Stimulated activated naive CD8-positive, alpha-beta T cell treated with anti-CD3 and anti-CD28 coated beads, Interleukin-15, amount 100 ng/mL, for 72 hours (primary cell): ENCODE results near the gene HRG.
A peak's percentile ranks its signal among the peaks of the same experiment; 100 is the strongest.
"Not testable (repeated sequence)": the region's sequence is repeated elsewhere in the genome, so short reads cannot be mapped to it uniquely, and the experiment has no call there.

Experiments
- ATAC-seq: fragments of 150-1000 bp; cut with Tn5 transposase; 2 replicates; pipeline ENCODE4 v1.10.0; 2021; ENCODE audit warnings: mild to moderate bottlenecking, moderate library complexity
- DNase-seq, 2 donors: peaks; one replicate each; pipeline ENCODE4 v3.0.0; 2021 to 2022
- H3K27ac Mint-ChIP-seq, 2 donors: one replicate each; pipeline ENCODE4 v1.8.0; 2022; ENCODE audit warnings: mild to moderate bottlenecking in 2 of 2, mixed read lengths in 2 of 2, moderate library complexity in 2 of 2
- H3K27me3 Mint-ChIP-seq: one replicate; pipeline ENCODE4 v1.8.0; 2022; ENCODE audit warnings: mixed read lengths
- H3K4me1 Mint-ChIP-seq: one replicate; pipeline ENCODE4 v1.8.0; 2022; ENCODE audit warnings: mild to moderate bottlenecking, mixed read lengths
- H3K4me3 Mint-ChIP-seq, 2 donors: one replicate each; pipeline ENCODE4 v1.8.0; 2022; ENCODE audit warnings: mild to moderate bottlenecking in 2 of 2, mixed read lengths in 2 of 2, moderate library complexity in 1 of 2
- H3K9me3 Mint-ChIP-seq, 2 donors: one replicate each; pipeline ENCODE4 v1.8.0; 2022; ENCODE audit warnings: mixed read lengths in 2 of 2

Gene HRG

DNA sequence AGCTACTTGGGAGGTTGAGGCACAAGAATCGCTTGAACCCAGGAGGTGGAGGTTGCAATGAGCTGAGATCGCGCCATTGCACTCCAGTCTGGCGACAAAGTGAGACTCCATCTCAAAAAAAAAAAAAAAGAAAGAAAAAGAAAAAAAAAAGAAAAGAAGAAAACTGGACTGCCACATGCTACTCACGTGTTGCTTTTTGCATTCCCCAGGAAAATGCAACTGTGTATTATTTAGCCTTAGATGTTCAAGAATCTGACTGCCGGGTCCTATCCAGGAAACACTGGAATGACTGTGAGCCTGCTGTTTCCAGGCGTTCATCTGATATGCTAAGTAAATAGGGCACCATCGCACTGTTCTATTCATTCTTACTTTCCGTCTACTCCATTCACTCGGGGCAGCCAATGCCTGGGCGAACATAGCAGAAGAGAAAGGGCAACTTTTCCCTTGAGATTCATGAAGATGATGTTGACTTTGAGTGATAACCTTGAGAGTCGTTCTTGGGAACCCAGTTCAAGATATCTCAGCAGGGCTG, 21.4 kb downstream of the HRG start:
- no peak for DNase-seq
- no peak overlapping the region for H3K4me3 Mint-ChIP-seq
- H3K4me1 Mint-ChIP-seq = no peaks in the 10 kb centered on the region
- no peak for ATAC-seq
- H3K27me3 Mint-ChIP-seq = peaks cover 61% of the 10 kb centered on the region
- H3K9me3 Mint-ChIP-seq = peaks cover 21 to 25% of the 10 kb centered on the region in 2 donors
- no peak overlapping the region for H3K27ac Mint-ChIP-seq

DNA sequence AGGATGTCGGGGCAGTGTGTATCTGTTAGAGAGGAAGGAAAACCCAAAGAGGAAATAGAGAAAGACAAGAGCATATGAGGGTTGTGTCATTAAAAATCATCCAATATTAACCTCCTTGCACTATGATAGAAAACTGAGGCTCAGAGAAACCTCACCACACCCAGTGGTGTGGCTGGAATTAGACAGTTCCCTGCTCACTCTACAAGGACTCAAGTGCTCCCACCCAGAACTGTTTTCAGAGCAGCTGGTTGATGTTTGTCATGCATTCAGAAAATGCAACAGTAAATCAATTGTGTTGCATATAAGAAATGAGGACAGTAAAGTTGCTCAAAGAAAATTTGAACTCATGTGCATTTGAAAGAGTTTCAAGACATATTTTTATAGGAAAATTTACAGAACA, 24.5 kb downstream of the HRG start:
- Mint-ChIP-seq H3K27me3 (peaks cover 57% of the 10 kb centered on the region), H3K9me3 (peaks cover 11 to 14% of the 10 kb centered on the region in 2 donors)
- not testable (repeated sequence) for H3K27ac Mint-ChIP-seq, H3K4me3 Mint-ChIP-seq, ATAC-seq, H3K4me1 Mint-ChIP-seq, DNase-seq

GRCh38 chr3:186691676-186692075, 25.9 kb downstream of the HRG start:
- H3K4me1 Mint-ChIP-seq = no peaks in the 10 kb centered on the region

DNA sequence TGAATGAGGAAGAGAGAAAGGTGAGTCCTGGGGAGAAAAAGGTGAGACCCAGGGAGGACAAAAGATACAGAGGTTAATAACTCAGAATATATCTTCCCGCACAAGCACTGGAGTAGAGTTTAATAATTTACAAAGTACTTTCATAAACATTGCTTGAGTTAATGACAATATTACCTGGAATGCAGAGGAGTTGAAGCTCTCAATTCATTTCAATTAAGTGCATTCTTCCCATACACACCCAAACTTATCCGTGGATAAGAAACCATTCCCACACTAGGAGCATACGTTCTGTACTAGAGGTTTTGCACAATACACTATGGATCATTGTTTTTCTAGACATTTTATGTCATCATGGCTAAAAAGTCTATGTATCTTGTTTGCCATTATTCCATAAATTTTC, 28.0 kb downstream of the HRG start:
- Mint-ChIP-seq H3K27ac (no peak overlapping the region), H3K4me1 (no peaks in the 10 kb centered on the region), H3K4me3 (no peak overlapping the region), H3K27me3 (peaks cover 30% of the 10 kb centered on the region), H3K9me3 (no peaks in the 10 kb centered on the region)
- ATAC-seq (no peak), DNase-seq (no peak)

More at GRCh38 chr3:186691676-186692075, 25.9 kb downstream of the HRG start:
- H3K27ac Mint-ChIP-seq = no peak overlapping the region
- H3K27me3 Mint-ChIP-seq = peaks cover 43% of the 10 kb centered on the region
- no peaks in the 10 kb centered on the region for H3K9me3 Mint-ChIP-seq
- no peak overlapping the region for H3K4me3 Mint-ChIP-seq
- DNase-seq = no peak
- ATAC-seq = no peak

DNA sequence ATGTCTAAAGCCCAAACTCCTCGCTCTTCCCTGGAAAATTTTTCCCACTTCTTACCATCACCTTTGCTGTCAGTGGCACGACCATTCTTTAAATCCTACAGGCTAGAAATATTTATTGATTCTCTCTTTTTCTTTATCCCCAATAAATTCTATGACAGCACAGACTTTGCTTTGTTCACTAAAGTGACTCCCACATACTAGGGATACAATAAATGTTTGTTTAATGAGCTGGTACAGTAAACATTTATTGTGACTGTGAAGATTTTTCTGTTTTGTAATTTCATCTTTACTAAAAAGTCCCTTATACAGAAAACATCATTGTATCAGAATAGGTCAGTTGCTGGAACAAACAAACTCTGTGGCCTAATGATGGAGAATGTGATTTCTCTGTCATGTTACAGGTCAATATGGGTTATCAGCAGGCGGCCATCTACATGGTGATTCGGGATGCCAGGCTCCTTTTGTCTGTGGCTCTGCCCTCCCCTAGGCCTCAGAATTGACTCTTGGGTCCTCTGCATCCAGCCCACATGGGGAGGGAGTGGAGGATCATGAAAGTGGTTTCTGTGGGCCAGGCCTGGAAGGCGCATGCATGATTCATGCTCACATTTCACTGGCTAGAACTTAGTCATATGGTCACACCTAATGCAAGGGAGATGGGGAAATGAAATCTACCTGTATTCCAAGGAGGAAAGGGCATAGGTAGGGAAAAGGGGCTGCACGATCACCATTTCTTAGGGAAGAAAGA, 28.6 kb downstream of the HRG start:
- peak; percentile 39 for ATAC-seq
- H3K27ac Mint-ChIP-seq = no peak overlapping the region
- H3K4me1 Mint-ChIP-seq = no peaks in the 10 kb centered on the region
- H3K9me3 Mint-ChIP-seq = no peaks in the 10 kb centered on the region
- peaks cover 30% of the 10 kb centered on the region for H3K27me3 Mint-ChIP-seq
- no peak for DNase-seq
- no peak overlapping the region for H3K4me3 Mint-ChIP-seq

- Mint-ChIP-seq H3K9me3 (no peaks in the 10 kb centered on the region), H3K4me3 (no peak overlapping the region), H3K27ac (no peak overlapping the region), H3K27me3 (peaks cover 24% of the 10 kb centered on the region), H3K4me1 (no peaks in the 10 kb centered on the region)
- DNase-seq = no peak
- ATAC-seq = no peak
These were observed 30.7 kb downstream of the HRG start for GRCh38 chr3:186696522-186696921.

- ATAC-seq = no peak
- no peaks in the 10 kb centered on the region for H3K9me3 Mint-ChIP-seq
- no peak for DNase-seq
- no peak overlapping the region for H3K4me3 Mint-ChIP-seq
- no peaks in the 10 kb centered on the region for H3K4me1 Mint-ChIP-seq
- no peak overlapping the region for H3K27ac Mint-ChIP-seq
- peaks cover 29% of the 10 kb centered on the region for H3K27me3 Mint-ChIP-seq
These were observed 31.7 kb downstream of the HRG start for GRCh38 chr3:186697510-186697909.

GRCh38 chr3:186700267-186700666, 34.5 kb downstream of the HRG start:
- ATAC-seq = peak; percentile 37
- no peak overlapping the region for H3K4me3 Mint-ChIP-seq
- H3K4me1 Mint-ChIP-seq = no peaks in the 10 kb centered on the region

DNA sequence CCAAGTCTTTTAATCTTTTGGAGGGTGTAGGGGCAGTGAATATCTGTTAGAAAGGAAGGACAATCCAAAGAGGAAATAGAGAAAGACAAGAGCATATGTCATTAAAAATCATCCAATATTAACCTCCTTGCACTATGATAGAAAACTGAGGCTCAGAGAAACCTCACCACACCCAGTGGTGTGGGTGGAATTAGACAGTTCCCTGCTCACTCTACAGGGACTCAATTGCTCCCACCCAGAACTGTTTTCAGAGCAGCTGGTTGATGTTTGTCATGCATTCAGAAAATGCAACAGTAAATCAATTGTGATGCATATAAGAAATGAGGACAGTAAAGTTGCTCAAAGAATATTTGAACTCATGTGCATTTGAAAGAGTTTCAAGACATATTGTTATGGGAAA, 36.6 kb downstream of the HRG start:
- peaks cover 48% of the 10 kb centered on the region for H3K27me3 Mint-ChIP-seq

More at GRCh38 chr3:186700267-186700666, 34.5 kb downstream of the HRG start:
- Mint-ChIP-seq H3K27ac (no peak overlapping the region), H3K27me3 (peaks cover 28% of the 10 kb centered on the region), H3K9me3 (no peaks in the 10 kb centered on the region)
- no peak for DNase-seq

DNA sequence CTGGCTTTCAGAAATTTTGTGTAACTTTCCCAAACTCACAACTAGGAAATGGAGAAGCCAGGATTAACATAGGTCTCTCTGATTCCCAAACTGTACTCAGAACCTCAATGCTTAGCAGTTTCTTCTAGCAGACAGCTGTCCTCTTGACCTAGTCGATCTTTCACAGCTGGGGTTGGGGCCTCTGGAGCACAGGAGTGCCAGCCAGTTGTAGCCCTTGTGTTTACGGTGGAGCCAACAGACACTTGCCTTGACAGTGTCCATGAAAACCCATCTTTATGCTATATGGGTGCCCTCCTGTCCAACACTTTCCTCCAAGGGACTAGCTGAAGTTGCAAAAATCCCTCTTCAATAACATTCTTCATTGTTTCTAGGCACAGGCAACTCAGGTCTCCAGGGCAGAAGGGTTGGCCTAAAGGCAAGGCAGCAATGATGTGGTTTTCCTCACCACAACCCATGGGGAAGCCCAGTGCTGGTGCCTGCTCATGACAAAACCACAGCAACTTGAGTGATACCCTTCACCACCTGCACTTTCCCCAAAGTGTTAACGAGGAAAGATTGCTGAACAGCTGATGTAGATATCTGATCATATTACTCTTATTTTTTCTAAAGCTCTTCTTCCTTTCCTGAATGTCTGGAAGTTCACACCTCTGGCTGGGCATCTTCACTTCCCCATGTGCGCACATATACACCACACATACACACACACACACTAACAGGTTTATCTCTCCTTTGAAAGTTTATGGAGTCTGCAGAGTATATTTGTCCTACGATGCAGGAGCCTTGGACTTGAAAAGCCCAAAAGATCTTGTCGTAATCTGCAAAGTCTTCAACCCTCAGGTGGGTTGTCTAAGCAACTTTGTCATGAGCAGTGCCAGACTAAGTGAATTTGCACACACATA, 40.3 kb downstream of the HRG start:
- H3K4me3 Mint-ChIP-seq = no peak overlapping the region
- DNase-seq (peak; percentile 55 to 76), ATAC-seq (peak; percentile 100)
- no peaks in the 10 kb centered on the region for H3K9me3 Mint-ChIP-seq
- peaks cover 67% of the 10 kb centered on the region for H3K27me3 Mint-ChIP-seq
- H3K27ac Mint-ChIP-seq = no peak overlapping the region
- H3K4me1 Mint-ChIP-seq = peaks cover 13% of the 10 kb centered on the region

More for the DNA sequence above, 36.6 kb downstream of the HRG start:
- H3K27ac Mint-ChIP-seq, ATAC-seq, H3K4me3 Mint-ChIP-seq, H3K9me3 Mint-ChIP-seq, DNase-seq: not testable (repeated sequence)
- H3K4me1 Mint-ChIP-seq = peaks cover 13% of the 10 kb centered on the region

DNA sequence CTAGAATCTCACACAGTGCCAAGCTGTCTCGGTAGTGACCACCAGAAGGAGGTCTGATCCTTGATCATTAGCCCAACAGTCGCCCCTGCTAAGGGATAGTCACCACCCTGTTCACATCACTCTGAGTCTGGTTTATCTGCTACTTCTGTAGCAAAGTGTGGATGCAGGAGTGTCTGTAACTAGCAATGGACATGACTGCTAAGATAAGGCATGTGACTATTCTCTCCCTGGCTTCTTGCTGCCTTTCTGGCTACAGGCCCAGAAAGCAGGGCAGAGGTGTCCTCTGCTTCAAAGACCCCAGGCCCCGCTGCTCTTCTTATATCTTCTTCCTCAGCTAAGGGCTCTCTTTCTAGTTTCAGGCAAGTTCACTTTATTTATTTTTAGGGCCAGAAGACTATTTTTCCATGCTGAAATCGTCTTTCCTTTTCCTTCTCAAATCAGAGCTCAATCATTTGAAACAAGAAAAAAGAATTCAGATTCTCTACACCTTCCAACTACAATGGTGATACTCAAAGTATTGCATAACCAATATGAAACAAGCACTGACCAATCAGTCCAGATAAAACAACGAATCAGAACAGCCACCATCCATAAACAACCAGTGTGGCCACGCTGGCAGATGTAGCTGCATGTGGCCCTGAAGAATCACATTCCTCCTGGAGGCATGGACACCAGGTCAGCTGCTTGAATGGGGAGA, 43.3 kb downstream of the HRG start:
- H3K9me3 Mint-ChIP-seq = no peaks in the 10 kb centered on the region
- H3K4me1 Mint-ChIP-seq = peaks cover 13% of the 10 kb centered on the region
- H3K27me3 Mint-ChIP-seq = peaks cover 50% of the 10 kb centered on the region
- no peak overlapping the region for H3K27ac Mint-ChIP-seq
- ATAC-seq (no peak), DNase-seq (no peak)
- H3K4me3 Mint-ChIP-seq = no peak overlapping the region

- H3K9me3 Mint-ChIP-seq, DNase-seq, ATAC-seq, H3K4me3 Mint-ChIP-seq, H3K27ac Mint-ChIP-seq: not testable (repeated sequence)
- peaks cover 34% of the 10 kb centered on the region for H3K27me3 Mint-ChIP-seq
- H3K4me1 Mint-ChIP-seq = peaks cover 12% of the 10 kb centered on the region
These were observed 44.9 kb downstream of the HRG start for GRCh38 chr3:186710694-186711093.

DNA sequence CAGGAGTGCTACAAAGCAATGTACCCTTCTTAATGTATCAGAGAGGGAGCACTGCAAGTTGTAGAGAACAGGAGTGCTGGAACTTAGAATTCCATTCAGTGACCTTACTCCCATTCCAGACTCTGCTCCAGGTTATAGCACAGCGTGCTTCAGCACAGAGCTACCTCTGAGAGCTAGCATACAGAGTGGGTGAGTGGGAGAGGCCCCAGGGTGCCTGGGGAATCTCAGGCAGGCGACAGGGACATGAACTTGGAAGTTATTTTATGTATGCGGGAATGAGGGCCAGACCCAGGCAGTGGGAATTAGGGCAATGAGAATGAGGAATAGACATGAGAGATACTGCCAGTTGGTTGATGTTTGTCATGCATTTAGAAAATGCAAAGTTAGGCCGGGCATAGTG, 47.7 kb downstream of the HRG start:
- Mint-ChIP-seq H3K4me1 (no peaks in the 10 kb centered on the region), H3K27me3 (peaks cover 9% of the 10 kb centered on the region), H3K9me3 (no peaks in the 10 kb centered on the region), H3K27ac (no peak overlapping the region), H3K4me3 (no peak overlapping the region)
- DNase-seq (no peak), ATAC-seq (no peak)

DNA sequence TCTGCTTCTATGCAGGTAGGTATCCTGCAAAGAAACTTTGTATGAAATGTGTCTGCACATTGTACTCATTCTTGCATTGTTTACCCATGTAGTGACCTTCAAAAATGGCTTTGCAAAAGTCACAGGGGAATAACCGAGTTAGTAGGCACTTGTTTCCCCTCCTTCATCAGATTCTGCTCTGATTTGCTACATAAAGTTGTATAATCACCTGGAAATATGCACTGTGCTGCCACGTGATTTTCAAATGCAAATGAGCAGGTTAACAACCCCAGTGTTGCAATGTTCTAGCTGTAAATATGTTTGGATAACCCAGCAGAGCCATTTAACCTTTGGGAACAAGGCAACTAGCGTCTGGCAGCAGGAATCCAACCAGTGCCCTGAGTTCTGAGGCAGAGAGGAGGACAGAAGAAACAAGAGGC, 51.2 kb downstream of the HRG start, which contains the start of gene KNG1:
TSS of gene KNG1 (plus strand) at position 321 of the 419 bp plus-strand sequence. CDS start 184 bp downstream, outside the sequence.
- Mint-ChIP-seq H3K9me3 (no peaks in the 10 kb centered on the region), H3K4me1 (no peaks in the 10 kb centered on the region), H3K27ac (no peak within 1 kb of the TSS), H3K27me3 (peaks cover under 1% of the 10 kb centered on the region), H3K4me3 (no peak within 1 kb of the TSS)
- ATAC-seq = no peak
- DNase-seq = no peak
